ENCODE measurements around the gene TSFM. TPM values are rescaled to one million over a fixed set of nuclear protein-coding genes. Genes with fewer than 3 reads are reported as not detected.

Gene TSFM
- total RNA-seq, 1 donor from 2014 or later, result 17.9 TPM

DNA sequence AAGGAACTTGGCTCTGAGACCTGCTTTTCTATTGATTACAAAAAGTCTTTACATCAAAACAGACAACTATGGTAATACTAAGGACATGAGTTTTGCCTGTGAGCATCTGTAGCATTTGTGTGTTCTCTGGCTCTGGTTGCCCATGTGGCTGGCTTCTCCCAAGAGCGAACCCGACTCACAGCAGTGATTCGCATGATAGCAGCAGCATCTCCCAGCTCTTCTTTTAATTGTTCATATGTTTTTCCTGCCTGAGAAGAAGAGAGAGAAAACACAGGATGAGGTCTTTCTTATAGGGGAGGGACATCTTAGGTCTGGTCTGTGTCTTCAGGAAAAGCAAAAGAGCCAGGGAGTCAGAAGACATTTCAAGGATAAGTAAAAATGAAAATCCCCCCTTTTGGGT, 18.4 kb downstream of the TSFM start:
- no peak for TF ChIP-seq POLR2AphosphoS5 (IDR thresholded peaks at IDR 0.05; ENCODE audit: insufficient read depth in 1 of 2, low read depth in 1 of 2)
- TF ChIP-seq, protein P1, sequence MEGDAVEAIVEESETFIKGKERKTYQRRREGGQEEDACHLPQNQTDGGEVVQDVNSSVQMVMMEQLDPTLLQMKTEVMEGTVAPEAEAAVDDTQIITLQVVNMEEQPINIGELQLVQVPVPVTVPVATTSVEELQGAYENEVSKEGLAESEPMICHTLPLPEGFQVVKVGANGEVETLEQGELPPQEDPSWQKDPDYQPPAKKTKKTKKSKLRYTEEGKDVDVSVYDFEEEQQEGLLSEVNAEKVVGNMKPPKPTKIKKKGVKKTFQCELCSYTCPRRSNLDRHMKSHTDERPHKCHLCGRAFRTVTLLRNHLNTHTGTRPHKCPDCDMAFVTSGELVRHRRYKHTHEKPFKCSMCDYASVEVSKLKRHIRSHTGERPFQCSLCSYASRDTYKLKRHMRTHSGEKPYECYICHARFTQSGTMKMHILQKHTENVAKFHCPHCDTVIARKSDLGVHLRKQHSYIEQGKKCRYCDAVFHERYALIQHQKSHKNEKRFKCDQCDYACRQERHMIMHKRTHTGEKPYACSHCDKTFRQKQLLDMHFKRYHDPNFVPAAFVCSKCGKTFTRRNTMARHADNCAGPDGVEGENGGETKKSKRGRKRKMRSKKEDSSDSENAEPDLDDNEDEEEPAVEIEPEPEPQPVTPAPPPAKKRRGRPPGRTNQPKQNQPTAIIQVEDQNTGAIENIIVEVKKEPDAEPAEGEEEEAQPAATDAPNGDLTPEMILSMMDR (IDR thresholded peaks at IDR 0.05), result no peak
- Histone ChIP-seq H3K4me1 (peaks cover 7% of the 10 kb centered on the region), H3K27me3 (no peaks in the 10 kb centered on the region), H3K9me3 (no peaks in the 10 kb centered on the region), H3K27ac (no peak overlapping the region), H3K36me3 (peaks cover 0 to 42% of the 10 kb centered on the region in 2 donors), H3K4me3 (no peak overlapping the region)
- DNase-seq (ENCODE audit: extremely low spot score in 2 of 2), result no peak
- intact Hi-C loops (cut with DNase I), result no loop called here

DNA sequence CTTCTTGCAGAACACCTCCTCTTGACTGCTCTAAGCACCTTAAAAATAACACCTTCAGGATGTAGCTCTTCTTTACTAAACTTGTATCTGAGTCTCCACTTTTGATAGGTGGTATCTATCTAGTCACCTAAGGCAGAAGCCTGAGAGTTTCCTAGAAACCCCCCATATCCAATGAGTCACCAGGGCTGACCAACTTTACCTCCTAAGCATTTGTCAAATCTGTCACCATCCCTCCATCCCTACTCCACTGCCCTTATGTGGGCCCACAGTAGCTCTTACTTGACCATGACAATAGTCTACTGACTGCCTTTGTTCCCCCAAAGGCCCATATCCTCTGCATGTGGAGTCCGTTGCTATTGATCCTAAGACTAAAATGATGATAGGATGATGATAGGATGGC, 20.0 kb downstream of the TSFM start:
- peaks cover 0 to 32% of the 10 kb centered on the region in 2 donors for H3K36me3 ChIP-seq
- intact Hi-C loops (cut with DNase I), result no loop called here

DNA sequence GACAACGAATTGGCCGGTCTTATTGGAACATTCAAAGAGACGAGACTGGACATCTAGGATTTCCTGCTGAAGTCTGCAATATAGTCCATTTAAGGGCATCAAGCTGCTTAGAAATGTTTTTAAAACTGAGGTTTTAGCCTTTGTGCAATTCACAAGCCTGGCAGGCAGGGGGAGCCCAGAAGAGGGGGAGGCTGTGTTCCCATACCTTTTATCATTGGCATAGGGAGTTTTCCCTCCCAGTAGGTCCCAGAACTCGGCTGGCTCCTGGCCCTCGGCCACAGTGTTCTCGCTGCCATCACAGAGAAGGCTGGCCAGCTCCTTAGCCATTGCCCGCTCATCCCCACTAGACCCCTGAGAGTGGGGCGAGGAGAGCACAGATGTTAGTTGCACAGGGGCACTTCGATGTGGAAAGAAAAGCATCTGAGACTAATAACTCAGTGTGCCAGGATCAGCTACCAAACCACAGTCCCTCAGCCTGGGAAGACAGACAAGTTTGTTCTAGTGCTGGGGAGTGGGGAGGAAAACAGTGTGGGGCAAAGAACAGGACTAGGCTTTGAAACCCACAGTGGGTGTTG, 20.8 kb downstream of the TSFM start:
- Histone ChIP-seq H3K4me3 (no peak overlapping the region), H3K27ac (peak overlapping the region; percentile 27), H3K36me3 (peaks cover 0 to 36% of the 10 kb centered on the region in 2 donors), H3K27me3 (no peaks in the 10 kb centered on the region), H3K9me3 (no peaks in the 10 kb centered on the region), H3K4me1 (peaks cover 7% of the 10 kb centered on the region)
- no peak for DNase-seq (ENCODE audit: extremely low spot score in 2 of 2)
- intact Hi-C loops (cut with DNase I), result no loop called here
- TF ChIP-seq POLR2AphosphoS5 (IDR thresholded peaks at IDR 0.05; ENCODE audit: insufficient read depth in 1 of 2, low read depth in 1 of 2) (peak in 1 of 2 donors; percentile 33), POLR2A (IDR thresholded peaks at IDR 0.05) (no peak)
- TF ChIP-seq, protein P1 (IDR thresholded peaks at IDR 0.05), result peak; percentile 61 to 74 (median 64)

More for the DNA sequence above, 20.0 kb downstream of the TSFM start:
- Histone ChIP-seq H3K4me3 (no peak overlapping the region), H3K4me1 (peaks cover 7% of the 10 kb centered on the region), H3K9me3 (no peaks in the 10 kb centered on the region), H3K27me3 (no peaks in the 10 kb centered on the region), H3K27ac (peak overlapping the region; percentile 27)
- TF ChIP-seq POLR2AphosphoS5 (IDR thresholded peaks at IDR 0.05; ENCODE audit: insufficient read depth in 1 of 2, low read depth in 1 of 2) (no peak), POLR2A (IDR thresholded peaks at IDR 0.05) (no peak)
- TF ChIP-seq, protein P1 (IDR thresholded peaks at IDR 0.05), result no peak
- DNase-seq (ENCODE audit: extremely low spot score in 2 of 2), result no peak

DNA sequence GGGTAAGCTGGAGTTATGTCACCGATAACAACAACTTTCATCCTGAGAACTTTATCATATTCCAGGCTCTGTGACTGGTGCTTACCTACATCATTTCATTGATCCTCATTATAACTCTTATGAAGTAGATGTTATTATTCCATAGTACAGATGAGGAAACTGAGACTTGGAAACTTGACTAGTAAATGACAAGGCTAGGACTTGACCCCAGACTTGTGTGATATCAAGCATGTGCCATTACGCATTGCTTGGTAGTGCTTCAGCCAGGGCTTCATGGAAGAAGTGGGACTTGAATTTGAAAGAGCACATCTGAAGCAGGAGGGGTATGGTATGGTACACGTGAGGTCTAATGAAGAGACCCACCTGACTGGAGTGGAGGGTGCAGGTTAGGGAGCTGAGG, 24.1 kb downstream of the TSFM start:
- no peak for DNase-seq (ENCODE audit: extremely low spot score in 2 of 2)
- Histone ChIP-seq H3K27ac (no peak overlapping the region), H3K27me3 (no peaks in the 10 kb centered on the region), H3K4me3 (no peak overlapping the region), H3K36me3 (peaks cover 0 to 32% of the 10 kb centered on the region in 2 donors), H3K4me1 (peaks cover 7% of the 10 kb centered on the region), H3K9me3 (no peaks in the 10 kb centered on the region)
- intact Hi-C loops (cut with DNase I), result no loop called here
- TF ChIP-seq POLR2AphosphoS5 (IDR thresholded peaks at IDR 0.05; ENCODE audit: insufficient read depth in 1 of 2, low read depth in 1 of 2) (no peak), POLR2A (IDR thresholded peaks at IDR 0.05) (no peak)
- TF ChIP-seq, protein P1 (IDR thresholded peaks at IDR 0.05), result no peak

DNA sequence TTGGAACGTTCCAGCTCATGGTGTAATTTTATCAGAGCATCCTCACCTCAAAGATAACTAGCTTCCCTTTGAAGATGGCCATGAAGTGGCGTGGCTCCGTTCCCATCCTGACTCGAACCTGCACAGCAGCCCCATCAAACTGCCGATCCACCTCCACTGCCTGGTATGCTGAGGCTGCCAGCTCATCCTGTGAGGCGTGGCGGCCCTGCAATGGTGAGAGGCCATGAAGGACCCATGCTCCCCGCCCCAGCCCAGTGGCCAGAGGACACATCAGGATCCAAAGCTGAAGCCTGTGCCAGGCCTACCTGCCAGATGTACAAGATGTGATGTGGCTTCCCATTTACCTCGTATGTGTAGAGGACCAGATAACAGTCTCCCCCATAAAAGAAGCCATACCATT, 24.7 kb downstream of the TSFM start:
- TF ChIP-seq POLR2AphosphoS5 (IDR thresholded peaks at IDR 0.05; ENCODE audit: insufficient read depth in 1 of 2, low read depth in 1 of 2) (no peak), POLR2A (IDR thresholded peaks at IDR 0.05) (no peak)
- TF ChIP-seq, protein P1 (IDR thresholded peaks at IDR 0.05), result no peak
- DNase-seq (ENCODE audit: extremely low spot score in 2 of 2), result no peak
- H3K4me3 ChIP-seq, result no peak overlapping the region
- H3K36me3 ChIP-seq, result peaks cover 0 to 28% of the 10 kb centered on the region in 2 donors
- no peak overlapping the region for H3K27ac ChIP-seq
- H3K4me1 ChIP-seq, result peaks cover 7% of the 10 kb centered on the region
- no peaks in the 10 kb centered on the region for H3K27me3 ChIP-seq
- intact Hi-C loops (cut with DNase I), result no loop called here
- no peaks in the 10 kb centered on the region for H3K9me3 ChIP-seq

Data from vagina (tissue), 2 donors.